ELF-1 (cell line): ENCODE results near the gene LRRC34.

Experiments used
- DNase-seq: peaks from one replicate; pipeline ENCODE4 v3.0.0-alpha.2; 2016; ENCODE audit warnings: low read depth, low spot score

LRRC34 gene

GRCh38 chr3:169764882-169765612 lies 47.7 kb downstream of the LRRC34 start, which contains the start of gene TERC:
Gene TERC, minus strand, starts transcription at chr3:169765060.
- peak; percentile 95 for DNase-seq

- DNase-seq, result no peak
Measured at GRCh38 chr3:169764312-169764881, 48.3 kb downstream of the LRRC34 start.

GRCh38 chr3:169760479-169760878 lies 52.2 kb downstream of the LRRC34 start:
- no peak for DNase-seq

- no peak for DNase-seq
Measured at GRCh38 chr3:169759256-169759655, 53.4 kb downstream of the LRRC34 start.

DNA sequence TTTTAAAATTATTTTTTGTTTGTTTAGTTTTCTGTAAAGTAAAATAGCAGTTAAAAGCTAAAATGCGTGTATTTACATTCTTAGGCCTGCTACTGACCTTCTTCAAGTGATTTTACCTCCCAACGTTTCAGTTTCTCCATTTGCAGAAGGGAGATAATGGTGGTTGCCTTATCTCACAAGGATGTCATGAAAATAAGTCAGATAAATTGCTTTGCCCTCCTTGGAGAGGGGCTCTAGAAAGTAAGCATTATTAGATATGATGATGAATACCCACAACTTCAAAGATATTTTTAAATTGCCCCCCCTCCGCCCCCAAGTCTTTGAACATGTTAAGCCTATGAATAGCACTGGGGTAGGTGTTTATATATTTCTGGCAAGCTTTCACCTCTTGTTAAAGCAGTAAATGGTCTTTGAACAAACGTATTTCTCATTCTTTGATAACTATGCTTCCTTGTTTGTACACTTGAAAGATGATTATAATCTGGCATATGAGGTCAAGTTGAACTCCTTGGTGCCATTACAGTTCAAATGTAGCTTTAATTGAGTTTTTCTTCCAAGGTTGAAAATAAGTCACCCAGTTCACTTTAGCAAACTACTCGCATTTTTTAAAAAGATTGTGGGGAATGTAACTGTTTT lies 54.2 kb downstream of the LRRC34 start:
- no peak for DNase-seq

GRCh38 chr3:169755488-169755887 lies 57.2 kb downstream of the LRRC34 start:
- no peak for DNase-seq

- DNase-seq, result no peak
Measured at GRCh38 chr3:169754711-169755110, 58.0 kb downstream of the LRRC34 start.

GRCh38 chr3:169751875-169752274 lies 60.8 kb downstream of the LRRC34 start:
- DNase-seq, result no peak

DNA sequence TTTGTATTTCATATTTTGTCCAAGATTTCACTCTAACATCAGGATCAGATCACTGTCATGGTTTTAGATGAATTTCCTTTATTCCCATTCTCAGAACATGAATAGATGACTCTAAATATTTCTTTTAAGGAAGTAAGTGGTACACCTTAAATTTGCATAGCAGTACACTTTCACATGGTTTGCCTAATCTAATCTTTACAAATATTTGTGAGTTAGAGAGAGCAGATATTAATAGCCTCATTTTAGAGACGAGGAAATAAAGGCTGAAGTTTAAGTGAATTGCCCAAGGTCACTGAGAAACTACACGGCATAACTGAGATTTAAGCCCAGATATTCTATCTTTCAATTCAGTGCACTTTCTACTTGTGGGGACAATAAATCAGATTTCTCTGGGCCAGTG lies 62.0 kb downstream of the LRRC34 start:
- DNase-seq, result no peak

GRCh38 chr3:169748670-169749069 lies 64.0 kb downstream of the LRRC34 start:
- no peak for DNase-seq

DNA sequence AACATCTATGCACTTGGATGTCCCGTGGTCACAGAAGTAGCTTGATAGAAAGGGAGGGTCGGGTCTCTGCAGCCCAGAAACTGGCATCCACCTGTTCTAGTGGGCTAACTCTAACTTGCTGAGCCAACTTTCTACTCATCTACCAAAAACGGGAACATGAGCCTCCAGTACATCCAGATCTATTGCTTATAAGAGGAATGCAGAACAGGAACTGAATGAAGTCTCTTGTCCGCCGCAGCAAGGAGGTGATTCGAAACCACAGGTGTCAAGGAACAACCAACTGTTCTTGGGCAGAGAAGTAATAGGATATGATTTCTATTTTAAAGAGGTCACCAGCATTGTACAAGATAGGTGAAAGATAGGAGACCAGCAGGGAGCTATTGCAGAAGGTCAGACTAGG lies 65.8 kb downstream of the LRRC34 start:
- no peak for DNase-seq

DNA sequence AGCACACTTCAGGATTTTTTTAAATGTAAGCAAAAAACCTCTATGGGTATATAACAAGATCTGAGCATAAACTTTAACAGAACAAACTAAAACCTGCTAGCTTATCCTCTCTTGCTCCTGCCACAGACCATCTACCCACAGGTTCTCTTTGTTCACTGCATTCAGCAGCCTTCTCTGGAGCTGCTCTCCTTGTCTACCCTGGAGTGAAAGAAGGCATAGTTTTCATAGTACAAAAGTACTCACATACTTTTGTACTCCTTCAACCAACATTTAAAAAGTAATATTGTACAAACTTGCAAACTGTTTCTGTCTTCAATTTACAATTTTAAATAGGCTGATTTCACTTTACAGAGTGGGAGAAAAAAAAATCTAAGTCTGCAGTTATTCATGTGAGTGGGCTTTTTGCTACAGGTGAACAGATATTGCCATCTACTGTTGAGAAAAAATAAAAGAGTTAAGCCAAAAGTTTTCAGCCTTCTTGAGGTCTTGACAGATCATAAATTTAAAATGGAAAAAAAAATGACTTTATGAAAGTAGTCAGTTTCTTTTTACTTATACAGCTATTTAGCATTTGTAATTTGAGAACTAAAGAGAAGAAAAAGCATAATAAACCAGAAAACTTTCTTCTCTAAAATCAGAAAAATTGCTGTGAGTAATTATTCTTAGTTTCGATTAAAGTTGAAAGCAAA lies 68.2 kb downstream of the LRRC34 start:
- DNase-seq, result no peak
